Sigmoid colon (tissue), 4 donors: ENCODE results near the gene ERFE.

ENCODE experiments used
- EP300 ChIP-seq, 4 donors: sonication (generic); formaldehyde crosslinking; IDR thresholded peaks; one replicate each; pipeline ENCODE4 v1.6.1; 2017; ENCODE audit warnings: antibody characterized with exemption in 4 of 4
- POLR2A ChIP-seq, 2 donors: fragments of 450-650 bp; IDR thresholded peaks; one replicate each; pipeline ENCODE4 v1.6.1; 2016; ENCODE audit warnings: antibody characterized with exemption in 2 of 2, mild to moderate bottlenecking in 2 of 2, moderate library complexity in 2 of 2
- POLR2AphosphoS5 ChIP-seq, 4 donors: sonication (generic); formaldehyde crosslinking; IDR thresholded peaks; one replicate each; pipeline ENCODE4 v1.6.1; 2017; ENCODE audit warnings: antibody characterized with exemption in 4 of 4
- TF ChIP-seq, protein P1 (sequence below), 4 experiments: fragments of 450-650 bp in 3 of 4; fragments of 200-600 bp in 1 of 4; IDR thresholded peaks; one replicate each; pipeline ENCODE4 v1.5.1; 2016 to 2019; ENCODE audit warnings: antibody characterized with exemption in 4 of 4, mild to moderate bottlenecking in 3 of 4, moderate library complexity in 2 of 4

DNA sequence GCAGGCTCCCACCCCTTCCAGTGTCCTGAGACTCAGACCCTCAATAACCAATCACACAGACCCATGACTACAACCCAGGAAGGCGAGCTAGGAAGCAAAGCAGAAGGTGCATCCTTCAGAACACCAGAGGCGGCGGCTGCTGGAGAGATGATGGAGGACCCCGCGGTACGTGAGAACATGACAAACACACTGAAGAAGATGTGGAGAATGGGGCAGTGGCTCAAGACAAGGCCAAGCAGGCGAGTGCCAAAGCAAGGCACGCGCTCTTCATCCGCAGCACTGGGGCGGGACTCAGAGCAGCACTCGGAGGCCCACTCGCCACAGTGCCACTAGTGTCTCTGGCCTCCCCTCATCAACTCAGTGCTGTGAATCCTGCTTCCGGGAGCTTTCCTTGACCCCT, 13.7 kb downstream of the ERFE start:
- TF ChIP-seq POLR2A (IDR thresholded peaks at IDR 0.05) (no peak), EP300 (IDR thresholded peaks at IDR 0.05) (no peak), POLR2AphosphoS5 (IDR thresholded peaks at IDR 0.05) (no peak)
- TF ChIP-seq, protein P1, sequence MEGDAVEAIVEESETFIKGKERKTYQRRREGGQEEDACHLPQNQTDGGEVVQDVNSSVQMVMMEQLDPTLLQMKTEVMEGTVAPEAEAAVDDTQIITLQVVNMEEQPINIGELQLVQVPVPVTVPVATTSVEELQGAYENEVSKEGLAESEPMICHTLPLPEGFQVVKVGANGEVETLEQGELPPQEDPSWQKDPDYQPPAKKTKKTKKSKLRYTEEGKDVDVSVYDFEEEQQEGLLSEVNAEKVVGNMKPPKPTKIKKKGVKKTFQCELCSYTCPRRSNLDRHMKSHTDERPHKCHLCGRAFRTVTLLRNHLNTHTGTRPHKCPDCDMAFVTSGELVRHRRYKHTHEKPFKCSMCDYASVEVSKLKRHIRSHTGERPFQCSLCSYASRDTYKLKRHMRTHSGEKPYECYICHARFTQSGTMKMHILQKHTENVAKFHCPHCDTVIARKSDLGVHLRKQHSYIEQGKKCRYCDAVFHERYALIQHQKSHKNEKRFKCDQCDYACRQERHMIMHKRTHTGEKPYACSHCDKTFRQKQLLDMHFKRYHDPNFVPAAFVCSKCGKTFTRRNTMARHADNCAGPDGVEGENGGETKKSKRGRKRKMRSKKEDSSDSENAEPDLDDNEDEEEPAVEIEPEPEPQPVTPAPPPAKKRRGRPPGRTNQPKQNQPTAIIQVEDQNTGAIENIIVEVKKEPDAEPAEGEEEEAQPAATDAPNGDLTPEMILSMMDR (IDR thresholded peaks at IDR 0.05) = no peak
